ENCODE measurements around the gene ZBTB18.

Gene ZBTB18

DNA sequence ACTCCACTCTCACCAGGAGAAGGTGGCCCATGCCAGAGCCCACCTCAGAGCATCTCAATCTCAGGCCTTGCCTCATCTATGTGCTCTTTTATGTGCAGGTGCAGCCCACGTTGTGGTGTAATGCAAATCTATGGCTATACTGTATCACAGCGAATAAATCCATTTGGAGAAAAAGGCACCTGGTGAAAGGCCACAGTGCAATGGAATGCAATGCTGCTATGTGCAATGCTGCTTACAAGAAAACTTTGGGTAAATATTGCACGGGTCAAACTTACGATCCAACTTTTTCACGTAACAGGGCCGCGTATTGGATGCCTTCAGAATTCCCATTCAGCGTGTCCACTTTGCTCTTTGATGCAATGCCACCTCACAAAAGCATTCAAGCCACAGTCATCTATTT, 13.5 kb downstream of the ZBTB18 start:
- no peak for DNase-seq

DNA sequence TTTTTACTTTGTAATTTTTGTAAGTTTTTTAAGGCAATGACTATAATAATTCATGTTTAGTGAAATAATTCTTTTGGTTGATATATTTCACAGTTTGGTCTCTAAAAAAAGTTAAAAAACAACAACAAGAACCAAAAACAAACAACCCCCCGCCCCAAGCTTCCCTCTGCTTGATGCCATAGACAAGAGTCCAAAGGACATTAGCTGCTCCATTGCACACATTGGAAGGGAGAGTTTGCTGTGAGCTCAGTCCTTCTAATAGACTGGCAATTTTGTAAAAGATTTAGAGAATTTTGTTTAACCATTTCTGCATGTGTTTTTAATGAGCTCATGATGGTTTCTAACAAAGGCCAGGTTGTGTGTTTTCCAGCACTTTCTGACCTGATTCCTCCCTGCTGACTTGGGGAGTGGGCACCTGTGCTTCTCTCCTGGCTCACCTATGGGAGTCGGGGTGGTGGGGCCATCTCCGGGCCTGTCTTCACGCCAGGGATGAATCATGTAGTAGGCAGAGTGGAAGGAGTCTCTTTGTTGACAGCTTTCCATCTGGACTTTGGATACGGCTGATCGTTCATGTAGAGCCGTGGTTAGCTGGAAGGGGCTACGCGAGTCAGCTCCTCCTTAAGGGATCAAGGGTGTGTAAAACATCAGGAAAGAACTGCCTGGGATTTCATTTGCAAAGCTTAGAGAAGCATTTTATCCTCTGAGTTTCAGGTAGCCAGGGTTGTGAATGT, 14.1 kb downstream of the ZBTB18 start:
- no peak for DNase-seq

DNA sequence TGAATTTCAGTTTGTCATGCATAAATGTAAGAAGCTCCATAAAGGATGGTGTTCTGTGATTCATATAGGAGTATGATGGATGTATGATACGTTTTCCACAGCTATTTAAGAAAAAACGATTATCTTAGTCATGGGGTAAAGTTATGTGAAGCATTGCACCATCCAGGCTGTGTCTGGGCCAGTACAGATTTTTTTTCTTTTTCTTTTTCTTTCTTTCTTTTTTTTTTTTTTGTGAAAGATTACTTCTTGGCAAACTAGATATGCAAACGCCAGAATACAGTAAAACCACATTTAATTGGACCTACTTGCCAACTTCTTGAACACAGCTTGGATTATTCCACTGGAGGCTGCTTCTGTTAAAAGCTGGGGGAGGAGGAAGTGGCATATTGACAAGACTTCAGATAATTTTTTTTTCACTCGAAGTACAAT, 14.9 kb downstream of the ZBTB18 start:
- DNase-seq: no peak

DNA sequence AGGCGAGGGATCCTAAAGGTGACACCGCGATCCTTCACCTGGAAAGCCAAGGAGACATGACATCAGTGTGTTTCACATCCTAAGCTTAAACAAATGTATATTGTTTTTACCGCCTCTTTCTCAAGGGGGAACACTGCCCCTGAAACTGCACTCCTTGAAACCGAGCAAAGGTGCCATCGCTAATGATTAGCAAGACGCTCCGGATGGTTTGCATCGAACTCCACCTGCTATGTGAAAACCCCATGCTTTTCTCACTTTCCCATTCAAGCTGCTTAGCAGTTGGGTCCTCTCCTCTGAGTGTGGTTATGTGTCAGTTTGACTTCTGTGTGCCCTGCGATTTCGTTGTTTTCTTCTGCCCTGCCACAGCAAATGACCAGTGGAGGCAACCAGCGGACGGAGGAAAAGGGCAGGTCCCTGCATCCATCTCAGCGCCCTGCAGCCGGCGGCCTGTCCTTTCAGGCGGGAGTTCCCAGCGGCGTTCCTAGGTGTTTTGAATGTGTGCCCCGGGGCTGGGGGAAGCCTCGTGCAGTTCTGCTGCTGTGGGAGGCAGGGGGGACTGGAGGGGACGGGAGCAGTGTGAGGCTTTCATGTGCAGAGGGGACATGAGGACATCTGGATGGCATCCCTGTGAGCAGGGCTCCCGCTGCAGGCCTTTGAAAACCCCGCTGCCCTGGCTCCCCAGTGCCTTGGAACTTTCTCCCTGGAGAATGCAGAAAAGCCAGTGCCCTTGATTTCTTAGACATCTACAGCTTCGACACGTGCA, 16.1 kb downstream of the ZBTB18 start:
- no peak for DNase-seq

DNA sequence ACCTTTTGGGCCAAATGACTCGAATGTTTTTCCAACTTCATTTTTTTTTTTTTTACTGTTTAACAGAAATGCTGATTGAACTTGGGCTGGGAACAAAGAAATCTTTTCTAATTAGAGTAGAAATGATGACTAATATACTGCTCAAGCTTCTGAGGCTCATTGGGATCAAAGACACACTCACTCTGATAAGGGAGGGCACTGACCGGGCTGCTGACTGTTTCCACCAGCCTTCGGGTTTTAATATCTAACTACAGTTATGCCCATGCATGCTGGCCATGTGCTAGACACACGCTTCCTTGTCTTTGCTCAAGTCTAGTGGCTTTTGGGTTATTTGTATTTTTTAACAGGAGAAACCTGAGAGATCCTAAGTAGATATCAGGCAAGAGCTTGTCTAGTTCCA, 16.8 kb downstream of the ZBTB18 start:
- no peak for DNase-seq

DNA sequence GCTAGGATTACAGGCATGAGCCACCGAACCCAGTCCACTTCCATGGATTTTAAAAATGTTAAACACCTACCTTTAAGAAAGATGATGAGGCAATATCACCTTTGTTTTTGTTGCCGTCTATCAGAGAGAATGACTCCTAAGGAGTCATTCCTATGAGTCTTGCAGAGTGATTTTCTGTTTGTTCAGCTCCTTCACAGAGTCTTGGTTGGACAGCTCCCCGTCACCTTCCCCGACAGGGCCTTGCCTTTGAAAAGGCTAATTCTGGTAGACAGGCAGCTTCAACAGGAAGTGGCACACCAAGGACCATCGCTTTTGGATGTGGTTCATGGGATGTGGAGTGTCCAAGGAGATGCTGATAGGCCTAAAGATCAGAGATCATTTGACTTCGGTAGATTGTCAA, 17.5 kb downstream of the ZBTB18 start:
- DNase-seq: no peak

DNA sequence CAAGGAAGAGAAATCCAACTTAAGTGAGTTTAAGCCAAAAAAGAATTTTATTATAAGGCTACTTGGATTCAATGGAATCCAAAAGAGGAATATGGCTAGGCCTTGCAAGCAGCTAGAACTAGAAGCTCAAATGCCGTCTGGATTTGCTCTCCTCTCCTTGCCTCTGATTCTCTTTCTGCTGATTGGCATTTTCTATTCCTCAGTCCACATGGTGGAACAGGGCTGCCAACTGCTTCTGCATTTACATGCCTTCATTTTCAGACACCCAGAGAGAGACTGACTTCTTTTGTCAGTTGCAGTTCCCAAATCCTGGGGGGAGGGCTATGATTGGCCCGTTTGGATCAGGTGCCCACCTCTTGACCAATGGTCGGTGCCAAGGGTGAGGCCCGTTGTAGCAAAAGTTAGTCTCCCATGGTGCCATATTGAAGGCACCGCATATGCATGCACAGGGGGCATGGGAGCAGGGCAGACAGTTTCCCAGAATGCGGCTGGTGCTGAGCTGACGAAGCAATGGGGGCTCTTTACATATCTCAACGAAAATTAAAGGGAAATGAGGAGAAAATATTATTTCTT, 18.3 kb downstream of the ZBTB18 start:
- no peak for DNase-seq

DNA sequence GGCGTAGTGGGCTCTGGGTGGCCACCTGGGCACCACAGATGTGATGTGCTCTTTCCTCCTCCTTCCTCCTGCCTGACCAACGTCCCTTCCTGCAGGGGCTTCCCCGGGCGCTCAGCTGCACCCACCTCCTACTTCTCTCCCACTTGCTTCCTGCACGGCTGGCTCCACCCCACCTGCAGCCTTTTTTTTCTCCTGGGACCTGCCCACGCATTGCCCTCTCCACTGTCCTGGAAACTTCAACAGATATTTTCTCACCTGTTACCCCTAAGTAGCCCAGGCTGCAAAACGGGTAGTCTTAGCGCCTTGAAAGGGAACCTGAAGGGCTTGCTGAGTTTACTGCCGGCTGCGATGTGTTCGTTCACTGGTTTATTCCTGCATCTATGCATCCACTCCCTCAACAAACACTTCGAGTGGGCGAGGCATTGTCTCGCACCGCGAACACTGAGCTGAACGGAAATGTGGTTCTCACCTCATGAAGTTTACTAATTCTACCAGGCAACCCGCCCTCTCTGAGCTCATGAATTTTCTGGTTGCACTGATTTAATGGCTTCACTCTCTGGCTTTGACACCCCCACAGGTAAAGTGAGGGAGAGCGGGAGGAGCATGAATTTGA, 23.6 kb downstream of the ZBTB18 start:
- no peak for DNase-seq

DNA sequence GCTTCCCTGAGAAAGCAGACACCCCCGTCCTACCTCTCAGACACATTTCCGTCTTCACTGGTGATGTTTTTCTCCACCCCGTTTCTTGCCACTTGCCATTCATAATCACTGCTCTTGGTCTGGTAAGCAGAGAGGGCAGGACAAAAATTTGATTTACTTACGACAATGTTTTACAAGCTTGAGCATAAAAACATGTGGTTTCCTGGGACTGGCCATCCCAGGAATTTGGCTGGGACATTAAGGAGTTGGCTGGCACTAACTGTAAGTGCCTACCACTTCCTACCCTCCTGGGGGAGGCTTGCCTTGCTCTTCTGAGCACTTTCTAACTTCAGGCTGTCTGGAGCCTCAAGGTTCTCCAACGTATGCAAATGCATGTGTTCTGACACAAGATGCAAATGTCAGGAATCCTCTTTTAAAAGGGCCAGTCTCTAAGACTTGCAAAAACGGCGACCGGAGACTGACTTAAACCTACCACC, 24.2 kb downstream of the ZBTB18 start:
- DNase-seq: no peak

DNA sequence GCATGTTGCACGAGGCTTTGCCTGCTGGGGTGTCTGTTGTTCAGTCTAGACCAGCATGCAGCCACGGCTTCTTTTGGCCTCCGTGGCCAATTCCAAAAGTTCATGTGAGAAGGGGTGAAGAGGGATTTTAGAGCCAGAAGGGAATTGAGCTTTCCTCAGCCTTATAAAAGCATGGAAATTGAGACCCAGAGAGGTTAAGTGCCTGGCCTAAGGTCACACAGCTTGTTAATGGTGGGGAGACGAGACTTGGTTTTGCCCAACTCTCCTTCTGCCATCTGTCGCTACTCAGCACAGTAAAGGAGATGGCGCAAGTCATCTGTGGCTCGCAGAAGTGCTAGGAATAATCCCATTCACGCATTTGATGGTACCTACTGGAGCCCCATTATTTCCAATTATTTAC, 25.7 kb downstream of the ZBTB18 start:
- no peak for DNase-seq

DNA sequence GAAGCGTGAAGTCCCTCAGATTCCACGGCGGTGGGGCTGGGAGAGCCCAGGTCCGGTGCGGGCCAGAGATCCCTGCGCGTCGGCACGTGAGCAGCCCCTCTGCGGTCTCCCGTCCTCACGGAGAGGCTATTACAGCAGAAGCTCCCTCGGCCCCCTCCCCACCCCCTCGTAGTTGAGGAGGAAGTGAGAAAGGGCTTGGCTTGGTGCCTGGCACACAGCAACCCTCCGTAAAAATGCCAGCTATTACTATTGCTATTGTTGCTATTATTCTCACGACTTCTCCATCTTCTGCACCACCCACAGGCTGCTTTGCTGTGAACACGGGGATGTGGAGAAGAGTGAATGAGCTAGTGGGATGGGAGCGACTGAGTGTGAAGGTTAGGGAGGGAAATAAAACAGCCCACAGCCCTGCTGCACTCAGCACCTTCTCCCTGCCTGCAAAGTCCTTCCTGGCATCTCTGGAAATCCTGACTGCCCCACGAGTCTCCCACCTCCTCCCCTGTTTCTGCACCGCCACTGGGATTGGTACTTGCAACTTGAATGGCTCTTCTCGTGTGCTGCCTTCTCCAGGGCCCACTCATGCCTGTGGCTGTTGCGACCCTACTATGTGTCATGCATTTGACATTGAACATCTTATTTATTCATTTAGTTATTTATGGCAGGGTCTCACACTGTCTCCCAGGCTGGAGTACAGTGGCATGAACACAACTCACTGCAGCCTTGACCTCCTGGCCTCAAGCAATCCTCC, 26.6 kb downstream of the ZBTB18 start:
- no peak for DNase-seq

DNA sequence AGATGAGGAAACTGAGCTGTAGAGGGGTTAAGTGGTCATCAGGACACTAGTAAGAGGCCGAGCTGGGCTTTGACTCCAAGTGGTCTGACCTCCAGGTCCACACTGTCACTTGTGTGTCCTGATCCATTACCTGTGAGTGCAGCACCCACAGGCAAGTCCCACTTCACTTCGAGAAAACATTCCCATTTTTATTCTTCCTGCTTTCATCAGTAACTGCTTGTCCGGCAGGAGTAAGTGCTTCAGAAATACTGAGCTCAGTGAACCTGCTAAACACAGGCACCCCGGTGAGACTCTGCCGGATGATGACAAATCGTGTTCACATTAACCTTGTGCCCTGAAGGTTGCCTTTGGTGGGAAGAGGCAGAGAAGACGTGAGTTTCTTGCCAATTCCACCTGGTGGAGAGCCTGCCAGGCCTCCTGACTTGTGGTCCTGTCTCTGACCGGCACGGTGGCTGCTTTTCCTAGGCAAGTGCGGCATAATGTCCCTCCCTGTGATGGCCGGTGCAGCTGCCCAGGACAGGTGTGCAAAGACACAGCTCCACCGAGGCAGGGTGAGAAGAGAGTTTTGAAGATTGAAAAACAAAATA, 29.4 kb downstream of the ZBTB18 start:
- DNase-seq: no peak

DNA sequence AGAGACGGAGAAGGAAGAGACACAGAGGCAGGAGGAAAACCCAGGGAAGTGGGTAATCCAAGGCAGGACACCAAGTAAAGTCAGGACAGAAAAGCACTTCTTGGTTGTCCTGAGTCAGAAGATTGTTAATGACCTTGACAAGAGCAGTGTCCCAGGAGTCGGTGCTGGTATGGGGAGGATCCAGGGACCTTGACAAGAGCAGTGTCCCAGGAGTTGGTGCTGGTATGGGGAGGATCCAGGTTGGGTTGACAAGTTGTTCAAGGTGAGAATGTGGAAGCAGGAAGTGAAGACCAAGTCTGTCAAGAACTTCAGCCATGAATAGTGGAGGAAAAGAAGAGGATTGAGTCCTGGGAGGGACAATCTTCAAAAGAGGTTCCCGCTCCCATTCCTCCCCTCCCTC, 31.9 kb downstream of the ZBTB18 start:
- DNase-seq: no peak

DNA sequence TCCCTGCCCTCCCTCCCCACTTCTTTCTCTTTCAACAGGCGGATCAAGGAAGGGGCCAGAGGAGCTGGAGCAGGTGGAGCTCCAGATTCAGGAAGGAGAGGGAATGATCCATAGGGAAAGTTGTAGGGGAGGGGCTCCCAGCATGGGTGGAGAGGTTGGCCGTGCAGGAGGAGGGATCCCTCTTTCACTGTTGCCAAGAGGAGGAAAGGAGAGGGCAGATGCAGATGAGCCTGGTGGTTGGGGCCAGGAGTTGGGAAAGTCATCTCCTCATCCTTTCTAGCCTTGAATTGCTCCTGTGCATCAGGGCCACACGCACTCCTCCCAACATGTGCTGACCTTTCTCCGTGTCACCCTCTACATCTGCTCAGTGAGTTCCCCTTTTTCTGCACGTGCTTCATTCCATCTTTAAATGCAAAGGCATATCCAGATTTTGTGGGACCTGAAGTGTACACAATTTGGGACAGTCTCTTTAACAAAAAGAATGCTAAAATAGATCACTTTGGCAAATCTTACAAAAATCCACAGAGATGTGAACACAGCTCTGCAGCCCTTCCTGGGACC, 32.4 kb downstream of the ZBTB18 start:
- no peak for DNase-seq

DNA sequence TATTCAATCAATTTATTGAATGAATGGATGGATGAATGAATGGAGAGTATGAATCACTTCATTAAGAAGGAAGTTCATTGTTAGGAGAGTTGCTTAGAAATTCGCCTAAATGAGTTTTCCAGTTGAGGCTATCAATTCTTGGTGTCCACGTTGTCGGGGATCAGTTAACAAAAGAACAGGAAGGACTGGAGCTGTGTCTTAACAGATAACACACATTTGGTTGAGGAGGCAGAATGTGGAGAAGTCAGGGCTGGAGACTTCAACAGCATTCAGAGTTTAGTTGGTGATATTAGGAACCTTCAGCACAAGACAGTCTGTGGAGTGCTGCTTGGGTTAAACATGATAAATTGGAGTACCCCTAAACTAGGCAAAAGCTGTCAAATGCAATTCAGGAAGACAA, 33.7 kb downstream of the ZBTB18 start:
- no peak for DNase-seq

DNA sequence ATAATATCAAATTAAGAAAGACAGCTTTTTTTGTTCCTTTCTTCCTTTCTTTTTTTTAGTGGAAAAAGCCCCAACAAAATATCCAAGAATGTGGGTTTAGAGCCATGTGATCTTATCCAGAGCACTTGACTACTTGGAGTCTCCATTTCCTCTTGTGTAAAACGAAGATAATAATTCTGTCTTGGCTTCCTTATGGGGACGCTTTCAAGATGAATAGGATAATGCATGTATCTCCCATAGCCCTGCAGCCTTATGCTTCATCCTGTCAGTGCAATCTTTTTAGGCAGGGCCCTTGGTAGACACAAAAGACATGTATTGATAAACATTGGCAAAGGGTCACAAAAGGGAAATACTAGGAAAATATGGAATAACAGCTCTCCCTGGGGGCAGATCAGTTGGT, 34.8 kb downstream of the ZBTB18 start:
- no peak for DNase-seq

DNA sequence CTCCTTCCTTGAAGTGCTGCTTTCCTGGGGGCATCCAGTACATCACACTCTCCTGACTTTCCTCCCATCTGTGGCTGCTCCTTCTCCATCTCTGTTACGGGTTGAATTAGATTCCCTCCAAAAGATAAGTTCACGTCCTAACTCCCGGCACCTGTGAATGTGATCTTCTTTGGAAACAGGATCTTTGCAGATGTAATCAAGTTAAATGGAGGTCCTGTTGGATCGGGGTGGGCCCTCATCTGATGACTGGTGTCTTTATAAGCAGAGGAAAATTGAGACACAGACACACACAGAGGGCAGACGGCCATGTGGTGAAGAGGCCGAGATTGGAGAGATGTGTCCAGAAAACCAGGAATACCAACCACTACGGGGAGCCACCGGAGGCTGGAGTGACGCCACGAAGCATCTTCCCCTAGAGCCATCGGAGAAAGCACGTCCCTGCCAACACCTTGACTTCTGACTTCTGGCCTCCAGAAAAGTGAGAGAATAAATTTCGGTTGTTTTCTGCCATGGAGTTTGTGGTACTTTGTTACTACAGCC, 36.0 kb downstream of the ZBTB18 start:
- no peak for DNase-seq

DNA sequence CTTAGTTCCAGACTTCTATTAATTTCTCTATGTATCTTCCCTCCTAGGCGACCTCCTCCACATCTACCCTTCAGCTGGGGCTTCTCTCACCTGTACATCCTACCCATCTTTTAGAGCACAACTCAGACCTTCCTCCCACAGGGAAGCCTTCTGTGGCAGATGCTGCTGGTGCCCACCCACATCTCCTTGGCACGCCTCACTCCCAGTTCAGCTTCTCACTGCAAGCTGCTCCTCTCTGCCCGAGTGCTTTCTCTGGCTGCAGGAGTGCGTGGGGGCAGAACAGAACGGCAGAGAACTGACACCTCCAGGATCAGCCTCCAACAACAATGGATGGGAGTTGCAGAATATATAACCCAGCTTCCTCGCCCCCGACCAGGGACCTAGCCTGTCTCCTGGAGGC, 36.5 kb downstream of the ZBTB18 start:
- DNase-seq: no peak

DNA sequence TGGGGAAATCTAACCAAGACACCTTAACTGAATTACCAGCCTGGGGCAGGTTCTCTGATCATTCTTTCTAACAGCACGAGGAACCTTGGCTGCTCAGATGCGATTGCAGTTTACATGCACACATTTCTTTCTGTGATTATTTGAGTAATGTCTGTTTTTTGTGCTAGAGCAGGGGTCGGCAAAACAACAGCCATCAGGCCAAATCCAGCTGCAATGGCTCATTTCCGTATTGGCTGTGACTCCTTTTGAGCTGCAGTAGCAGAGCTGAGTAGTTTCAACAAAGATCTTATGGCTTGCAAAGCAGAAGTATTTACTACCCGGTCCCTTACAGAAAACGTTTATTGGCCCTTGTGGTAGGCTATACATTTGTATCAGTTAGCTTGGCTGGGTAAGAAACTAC, 37.1 kb downstream of the ZBTB18 start:
- no peak for DNase-seq

DNA sequence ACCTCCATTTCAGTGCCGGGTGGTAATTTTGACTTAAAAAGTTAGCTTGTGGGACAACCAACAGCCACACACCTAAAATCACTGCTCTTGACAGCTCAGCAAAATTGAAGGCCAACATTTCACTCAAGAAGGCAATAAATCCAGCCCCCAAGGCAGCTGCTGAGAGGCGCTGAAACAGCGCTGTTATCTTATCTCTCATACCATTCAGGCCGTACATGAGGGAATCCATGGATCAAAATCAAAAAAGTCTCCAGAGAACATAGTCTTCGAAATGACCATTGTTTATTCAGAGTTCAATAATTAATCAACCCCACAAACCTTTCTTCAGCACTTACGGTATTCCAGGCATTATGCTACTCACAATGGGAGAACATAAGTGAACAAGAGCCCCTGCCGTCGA, 38.5 kb downstream of the ZBTB18 start:
- DNase-seq: no peak

DNA sequence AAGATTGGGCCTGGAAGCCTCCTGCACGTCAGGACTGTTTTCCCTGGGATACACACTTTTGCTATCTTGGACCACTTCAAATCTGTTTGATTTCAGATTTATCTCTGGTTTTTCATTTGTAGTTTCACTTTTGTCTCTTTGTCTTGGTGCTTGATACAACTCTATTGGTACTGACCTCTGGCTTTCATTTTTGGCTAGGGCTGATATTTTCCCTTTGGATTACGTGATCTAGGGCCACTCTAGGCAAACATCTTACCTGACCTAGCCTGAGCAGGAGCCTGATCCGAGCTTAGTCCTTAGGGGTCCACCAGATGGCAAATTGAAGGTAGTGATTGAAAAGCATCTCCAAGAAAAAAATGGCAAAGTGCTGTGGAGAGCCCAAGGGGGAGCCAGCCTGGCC, 39.6 kb downstream of the ZBTB18 start:
- no peak for DNase-seq

All from NCI-H1105 (cell line).